Islet precursor cell (in vitro differentiated cells): Measurements from ENCODE around the gene TMTC1.

ENCODE experiments used
- DNase-seq: peaks from one replicate; pipeline ENCODE4 v3.0.0-alpha.2; 2018

Gene TMTC1

DNA sequence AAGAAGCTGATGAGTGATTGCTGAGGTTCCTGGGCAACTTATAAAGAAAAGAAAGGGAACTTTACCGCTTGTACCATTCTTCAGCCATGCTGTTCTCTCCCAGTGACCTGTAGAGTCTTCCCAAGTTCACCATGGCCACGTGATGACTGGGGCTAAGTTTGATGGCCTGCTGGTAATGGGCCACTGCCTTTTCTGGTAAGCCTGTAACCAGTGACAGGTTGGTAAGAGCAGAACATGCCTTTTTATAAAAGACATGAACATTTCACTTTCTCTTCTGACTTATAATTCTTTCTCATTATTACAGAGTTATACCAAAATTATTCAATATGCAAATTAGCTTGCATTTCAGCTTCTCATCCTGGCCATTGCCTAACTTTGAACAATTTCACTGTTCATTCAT is 265.3 kb downstream of the TMTC1 start:
- DNase-seq = no peak

DNA sequence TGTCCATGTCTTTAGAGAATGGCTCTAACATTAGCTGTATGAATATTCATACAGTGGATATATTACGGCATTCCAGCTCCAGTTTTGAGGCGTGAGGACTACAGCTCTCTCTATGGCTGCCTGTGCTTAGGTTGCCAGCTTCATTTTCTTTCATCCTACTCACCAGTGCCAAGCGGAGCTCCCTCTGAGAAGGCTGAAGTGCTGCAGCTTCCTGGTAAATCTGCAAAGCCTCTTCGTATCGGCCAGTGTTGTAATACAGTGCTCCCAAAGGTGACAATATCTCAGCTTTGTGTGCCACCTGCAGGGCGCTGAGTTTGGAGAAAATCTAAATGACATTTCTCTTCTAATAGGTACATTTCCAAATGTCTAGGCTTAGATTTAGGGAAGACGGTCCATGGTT is 266.5 kb downstream of the TMTC1 start:
- no peak for DNase-seq

DNA sequence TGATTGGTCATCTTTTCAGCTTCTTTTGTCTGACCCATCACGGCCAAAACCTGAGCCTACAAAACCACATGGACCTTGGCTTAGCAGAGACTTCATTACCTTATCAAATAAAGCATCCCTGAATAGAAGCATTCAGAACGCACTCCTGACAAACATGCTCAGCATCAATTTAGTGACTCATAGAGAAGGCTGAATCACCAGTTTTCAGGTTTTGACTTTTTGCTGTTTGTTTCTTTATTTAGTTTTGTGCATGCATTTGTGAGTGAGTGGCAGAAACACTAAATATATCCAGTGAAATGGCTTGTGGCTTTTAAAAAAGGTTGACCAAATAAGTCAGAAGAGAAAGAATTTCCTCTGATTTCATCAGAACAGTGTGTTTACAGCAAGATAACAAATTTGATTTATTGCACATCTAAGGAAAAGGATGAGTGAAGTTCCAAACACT is 267.3 kb downstream of the TMTC1 start:
- no peak for DNase-seq

DNA sequence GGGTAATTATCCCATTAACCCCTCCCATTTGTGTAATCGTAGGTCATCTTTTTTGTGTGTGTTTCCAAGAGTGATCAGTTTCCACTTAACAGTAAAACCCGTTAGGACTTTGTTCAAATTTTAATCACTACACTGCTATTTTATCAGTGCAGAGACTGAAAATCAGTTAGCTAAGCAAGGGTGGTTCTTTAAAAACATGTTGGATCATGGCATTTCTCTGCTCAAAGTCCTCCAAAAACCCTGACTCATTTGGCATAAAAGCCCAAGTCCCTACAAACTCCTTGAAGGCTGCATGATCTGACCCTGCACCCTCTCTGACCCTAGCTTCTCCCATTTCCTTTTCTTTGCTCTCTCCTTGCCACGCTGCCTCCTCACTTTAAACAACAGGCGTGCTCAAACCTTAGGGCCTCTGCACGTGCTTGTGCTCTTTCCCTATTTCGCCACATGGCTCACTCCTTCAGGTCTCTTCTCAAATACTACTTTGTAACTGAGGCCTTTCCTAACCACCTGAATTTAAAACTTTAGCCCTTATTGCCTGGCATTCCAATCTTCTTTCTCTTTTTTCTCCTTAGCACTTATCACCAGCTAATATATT is 273.1 kb downstream of the TMTC1 start:
- no peak for DNase-seq

DNA sequence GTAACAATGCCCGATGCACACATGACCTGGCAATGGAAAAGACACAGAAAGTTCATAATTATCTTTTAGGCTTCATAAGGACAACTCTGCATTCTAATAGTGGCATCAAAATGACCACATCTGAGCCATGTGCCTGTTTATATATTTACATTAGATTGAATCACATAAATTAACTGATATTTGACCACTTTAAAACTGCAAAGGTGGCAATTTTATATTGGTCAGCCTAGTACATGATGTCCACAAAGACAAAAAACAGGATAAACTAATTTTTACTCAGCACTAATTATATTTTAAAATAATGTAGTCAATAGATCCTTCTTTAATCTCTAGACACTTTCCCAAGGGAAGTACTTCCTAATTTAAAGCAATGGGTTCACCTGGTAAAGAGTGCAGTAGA is 274.2 kb downstream of the TMTC1 start:
- DNase-seq = no peak

DNA sequence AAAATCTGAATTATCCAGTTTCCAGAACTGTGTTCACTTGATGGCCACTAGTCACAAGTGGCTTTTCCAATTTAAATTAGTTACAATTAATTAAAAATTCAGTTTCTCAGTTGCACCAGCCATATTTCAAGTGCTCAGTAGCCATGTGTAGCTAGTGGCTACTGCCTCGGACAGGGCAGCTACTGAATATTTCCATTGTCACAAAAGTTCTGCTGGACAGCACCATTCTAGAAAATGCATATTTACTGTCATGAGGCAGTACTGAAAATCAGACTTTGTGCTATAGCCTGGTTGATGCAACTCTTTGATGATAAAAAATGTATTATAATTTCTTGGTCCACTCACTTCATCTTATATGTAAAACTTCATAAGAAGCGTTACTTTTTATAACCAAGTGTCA is 274.8 kb downstream of the TMTC1 start:
- DNase-seq = no peak

DNA sequence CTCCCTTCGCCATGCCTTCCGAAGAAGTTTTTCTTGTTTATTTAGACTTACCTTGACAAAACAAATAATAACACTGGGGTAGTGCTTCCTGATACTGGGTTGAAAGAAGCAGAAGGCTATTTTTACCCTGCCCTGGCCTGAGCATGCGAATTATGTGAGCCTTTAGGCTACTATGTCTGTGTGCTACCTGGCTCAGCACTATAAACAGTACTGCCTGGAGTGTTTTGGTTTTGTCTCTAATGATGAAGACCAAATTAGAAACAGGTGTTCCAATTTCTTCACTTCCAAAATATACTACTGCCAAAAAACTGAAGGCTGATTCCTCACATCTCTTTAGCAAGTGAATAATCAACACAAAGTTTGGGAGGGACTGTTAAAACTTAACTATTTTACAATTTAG is 278.6 kb downstream of the TMTC1 start:
- DNase-seq = no peak

DNA sequence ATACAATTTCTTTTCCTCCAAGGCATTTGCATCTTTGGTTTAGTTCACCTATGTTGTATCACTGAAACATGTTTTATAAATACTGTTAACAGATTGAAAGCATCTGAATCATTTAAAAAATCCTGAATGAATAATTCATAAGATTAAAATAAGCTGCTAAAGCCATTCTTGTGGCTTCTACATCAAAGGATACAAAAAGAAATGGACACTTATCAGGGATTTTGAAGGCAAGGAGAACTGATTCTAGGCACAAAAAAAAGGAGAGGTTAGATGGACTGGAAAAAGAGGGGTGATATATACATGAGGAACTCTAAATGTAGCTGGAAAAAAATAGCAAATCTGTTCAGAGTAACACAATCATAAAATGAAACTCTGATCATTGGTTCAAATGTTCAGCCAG is 280.5 kb downstream of the TMTC1 start:
- DNase-seq = no peak

DNA sequence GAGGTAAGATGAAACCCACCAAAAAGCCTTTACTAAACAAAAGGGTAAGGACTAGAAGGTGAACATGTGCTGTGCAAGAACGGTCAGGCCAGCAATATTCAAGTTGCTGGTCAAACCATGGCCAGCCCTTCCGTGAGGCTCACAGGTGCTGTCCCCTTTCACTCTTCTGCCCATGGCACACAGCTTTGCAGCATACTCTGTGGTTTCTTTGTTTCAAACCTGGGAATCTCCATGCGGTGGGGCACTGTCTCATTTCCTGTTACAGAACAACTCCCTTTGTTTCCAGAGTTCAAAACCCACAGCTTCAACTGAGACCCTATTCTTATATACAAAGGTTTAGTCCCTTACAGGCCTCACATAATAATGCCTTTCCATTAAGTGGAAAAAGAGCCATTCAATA is 284.5 kb downstream of the TMTC1 start:
- no peak for DNase-seq

DNA sequence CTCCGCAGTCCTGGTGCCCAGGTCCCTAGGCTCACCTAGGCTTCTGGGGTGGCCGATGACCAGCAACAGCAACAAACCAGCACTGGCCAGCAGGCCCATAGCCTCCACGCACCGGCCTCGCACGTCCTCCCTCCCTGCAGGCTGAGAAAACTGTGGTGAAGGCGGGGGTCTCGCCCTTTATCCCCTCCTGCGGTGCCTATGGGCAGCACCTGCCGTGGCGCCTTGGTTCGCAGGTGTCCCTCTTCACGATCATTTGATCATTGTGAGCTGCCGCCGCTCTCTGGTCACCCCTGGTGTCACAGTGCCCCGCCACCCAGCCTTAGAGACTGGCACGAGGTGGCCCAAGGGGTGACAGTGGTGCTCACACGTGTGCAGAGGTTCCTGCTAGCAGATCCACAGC is 286.2 kb downstream of the TMTC1 start, which contains the start of gene OVCH1:
TSS of gene OVCH1 (minus strand) at position 99 of the 400 bp plus-strand sequence. CDS start at position 99, 0 bp downstream.
- no peak for DNase-seq

DNA sequence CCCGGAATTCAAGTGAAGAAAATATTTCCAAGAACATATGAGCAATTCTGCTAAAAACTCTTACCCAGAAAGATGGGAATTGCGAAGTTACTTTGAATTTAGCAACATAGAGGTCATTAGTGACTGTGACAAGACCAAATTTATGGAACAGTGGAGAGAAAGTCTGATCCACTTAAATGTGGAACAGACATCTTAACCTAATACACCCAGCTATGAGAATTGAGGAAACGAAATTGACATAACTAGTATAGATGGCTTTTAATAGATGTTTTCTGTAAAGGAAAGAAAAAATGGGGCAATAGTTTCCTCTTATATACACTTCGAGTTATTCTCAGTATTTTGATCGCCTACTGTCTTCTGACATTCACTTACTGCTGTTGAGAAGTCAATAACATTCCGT is 290.9 kb downstream of the TMTC1 start:
- no peak for DNase-seq

DNA sequence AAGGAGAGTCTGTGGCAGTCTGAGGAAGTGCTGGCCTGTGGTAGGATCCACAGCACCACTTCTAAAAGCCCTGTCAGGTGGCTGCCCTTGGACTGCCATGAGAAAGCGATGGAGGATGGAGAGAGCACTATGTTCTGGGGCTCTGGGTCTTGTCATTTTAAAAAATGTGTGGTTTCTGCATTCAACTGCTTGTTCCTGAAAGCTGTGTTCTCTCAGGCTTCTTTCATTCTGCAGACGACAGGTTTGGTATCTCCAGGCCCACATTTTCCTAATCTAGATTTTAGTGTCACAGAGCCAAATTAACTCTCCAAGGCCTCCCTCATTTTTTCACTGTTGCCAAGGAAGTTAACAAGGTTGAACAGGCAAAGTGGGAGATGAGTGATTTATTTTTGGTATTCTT is 296.8 kb downstream of the TMTC1 start:
- DNase-seq = no peak

DNA sequence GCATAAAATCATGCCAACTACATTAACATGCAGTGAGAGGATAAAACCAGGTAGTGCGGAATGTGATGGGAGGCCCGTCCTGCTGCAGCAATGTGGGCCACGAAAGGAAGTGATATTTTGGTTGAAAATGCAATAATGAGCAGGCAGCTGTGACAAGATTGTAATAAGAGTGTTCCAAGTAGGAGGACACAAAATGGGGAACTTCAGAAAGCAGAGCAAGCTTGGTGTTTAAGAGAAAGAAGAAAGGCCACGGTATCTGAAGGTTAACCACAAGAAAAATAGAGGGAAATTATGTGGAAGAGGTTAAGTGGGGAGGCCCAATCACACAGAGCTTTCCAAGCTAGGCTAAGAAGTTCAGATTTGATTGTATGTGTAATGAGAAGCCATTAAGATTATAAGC is 320.5 kb downstream of the TMTC1 start:
- no peak for DNase-seq

DNA sequence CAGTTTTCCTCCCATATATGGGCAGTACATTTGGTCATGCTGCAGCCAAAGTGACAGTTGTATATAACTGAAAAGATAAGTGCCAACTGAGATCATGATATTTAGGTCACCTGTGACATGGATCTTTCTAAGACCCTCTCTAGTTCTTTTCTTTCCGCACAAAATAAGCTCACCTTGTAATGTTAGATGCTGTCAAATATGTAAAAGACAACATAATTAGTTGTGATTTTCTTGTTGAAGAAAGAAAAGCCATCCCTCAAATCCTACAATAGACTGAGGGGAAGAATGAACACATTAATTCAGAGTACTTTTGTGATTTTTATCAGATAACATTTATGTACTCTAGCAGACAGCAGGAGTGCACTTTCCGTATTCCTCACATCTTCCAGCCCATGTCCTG is 323.7 kb downstream of the TMTC1 start:
- DNase-seq = no peak

DNA sequence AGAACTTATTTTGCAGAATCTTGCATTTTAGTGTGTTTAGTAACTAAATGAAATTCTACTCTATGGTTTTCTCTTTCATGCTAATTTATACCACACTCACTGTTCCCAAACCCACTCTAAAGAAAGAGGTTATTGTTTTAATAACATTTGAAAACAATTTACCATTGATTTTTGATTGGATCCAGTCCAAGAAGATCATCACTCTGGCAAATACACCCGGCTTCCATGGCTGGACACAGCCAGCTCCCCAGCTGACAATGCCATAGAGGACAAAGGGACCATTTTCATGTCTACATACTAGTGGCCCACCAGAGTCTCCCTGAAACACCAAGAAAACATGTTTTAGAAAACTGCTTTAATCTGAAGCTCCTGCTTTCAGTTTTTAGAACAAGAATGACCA is 328.7 kb downstream of the TMTC1 start:
- DNase-seq = no peak

DNA sequence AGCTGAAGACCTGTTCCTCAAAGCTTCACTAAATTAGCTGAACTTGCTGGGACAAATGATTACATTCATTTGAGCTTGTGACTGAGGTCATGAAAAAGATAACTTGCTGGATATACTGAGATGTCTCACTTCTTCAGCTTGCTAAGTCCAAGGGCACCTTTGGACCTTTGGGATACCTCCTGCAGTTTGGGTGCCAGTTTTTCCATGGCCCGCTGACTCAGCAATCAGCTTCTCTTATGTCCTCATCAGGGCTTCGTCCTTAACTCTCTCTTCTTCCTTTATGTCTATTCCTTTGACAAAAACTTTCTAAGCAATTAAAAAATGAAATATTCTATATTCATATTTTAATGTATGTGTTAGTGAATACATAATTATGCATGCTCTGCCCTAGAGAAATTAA is 331.9 kb downstream of the TMTC1 start:
- no peak for DNase-seq
